K562 (cell line): ENCODE results near the gene OR51T1. TPM values are rescaled to one million over a fixed set of nuclear protein-coding genes. Genes with fewer than 3 reads are reported as not detected.

ENCODE experiments used
- ATAC-seq: fragments of 200-7000 bp; cut with Tn5 transposase; 3 replicates; pipeline ENCODE4 v1.9.1; 2020; ENCODE audit warnings: moderate library complexity
- BruUV-seq: library from RNA; stranded (reverse); fragments of 400-500 nt; replicated peaks from 2 replicates; lab custom pipeline; 2021; lab: Mats Ljungman, UMichigan
- CTCF ChIA-PET: fragments of 300-600 bp; formaldehyde crosslinking; extraction: SDS; loops from one replicate; lab custom pipeline; 2021; ENCODE audit warnings: low intra/inter-chr PET ratio; lab: Yijun Ruan, JAX
- POLR2A ChIA-PET: fragments of 300-600, 350-650 bp; sonication (Branson Sonifier 250); formaldehyde crosslinking; extraction: SDS; loops from one replicate; lab custom pipeline; 2021; ENCODE audit warnings: antibody characterized with exemption, inconsistent platforms; lab: Yijun Ruan, JAX
- DNase-seq, 4 experiments: peaks; one replicate each; pipeline versions ENCODE4 v3.0.0 to v3.0.0-alpha.2; 2011 to 2018; ENCODE audit warnings: low spot score in 3 of 4, mixed read lengths in 3 of 4; ENCODE audit errors: extremely low read depth in 1 of 4
- FAIRE-seq: peaks from 2 replicates; lab custom pipeline; 2011; peaks lifted over from hg19 to GRCh38; lab: Jason Lieb, UNC
- H2AFZ ChIP-seq: 2 replicates; pipeline ENCODE4 v1.6.0; 2011; ENCODE audit warnings: low read depth, low read length, control low read depth, inconsistent platforms
- H3K27ac ChIP-seq: fragments of 200-600 bp; 3 replicates; pipeline ENCODE4 v1.8.0; 2011; ENCODE audit warnings: low read depth, mild to moderate bottlenecking, control low read depth, inconsistent platforms, low read length, moderate library complexity, mixed read lengths; ENCODE audit errors: extremely low read depth
- H3K27me3 ChIP-seq, 2 experiments: fragments of 300-600 bp in 1 of 2; 2 replicates in 1 of 2; 3 replicates in 1 of 2; pipeline versions ENCODE4 v1.6.0 to v1.8.0; 2011; ENCODE audit warnings: inconsistent platforms in 2 of 2, low read length in 2 of 2, mild to moderate bottlenecking in 1 of 2, mixed read lengths in 1 of 2, moderate library complexity in 1 of 2; ENCODE audit not compliant: control insufficient read depth in 2 of 2, insufficient read depth in 2 of 2
- H3K36me3 ChIP-seq: fragments of 300-600 bp; 3 replicates; pipeline ENCODE4 v1.8.0; 2011; ENCODE audit warnings: mild to moderate bottlenecking, low read length, inconsistent platforms; ENCODE audit not compliant: control insufficient read depth, insufficient read depth
- H3K4me1 ChIP-seq, 2 experiments: fragments of 200-600 bp in 1 of 2; replicated peaks in 1 of 2; 2 replicates in 1 of 2; 3 replicates in 1 of 2; pipeline versions ENCODE4 v1.5.1 to v1.8.0; 2011; ENCODE audit warnings: inconsistent platforms in 2 of 2, low read length in 2 of 2, mild to moderate bottlenecking in 1 of 2, mixed read lengths in 1 of 2, moderate library complexity in 1 of 2; ENCODE audit not compliant: control insufficient read depth in 2 of 2, insufficient read depth in 2 of 2
- H3K4me2 ChIP-seq: 2 replicates; pipeline ENCODE4 v1.6.1; 2011; ENCODE audit warnings: low read length, control low read depth, inconsistent platforms, mixed read lengths; ENCODE audit not compliant: insufficient read depth
- H3K4me3 ChIP-seq: fragments of 200-600 bp; sonication (generic), shearing (Covaris generic); 2 replicates; pipeline ENCODE4 v1.5.1; 2016; ENCODE audit warnings: control low read depth, inconsistent platforms
- H3K79me2 ChIP-seq: fragments of 200-600 bp; 3 replicates; pipeline ENCODE4 v1.8.0; 2011; ENCODE audit warnings: low read length, inconsistent platforms; ENCODE audit not compliant: control insufficient read depth, insufficient read depth
- H3K9ac ChIP-seq, 2 experiments: 2 replicates each; pipeline versions ENCODE4 v1.6.0 to v1.6.1; 2011; ENCODE audit warnings: low read depth in 2 of 2, low read length in 2 of 2, control low read depth in 1 of 2, inconsistent platforms in 1 of 2, mild to moderate bottlenecking in 1 of 2, mixed read lengths in 1 of 2; ENCODE audit not compliant: insufficient read depth in 1 of 2
- H3K9me1 ChIP-seq: one replicate; pipeline ENCODE4 v1.6.0; 2011; ENCODE audit warnings: inconsistent platforms, mild to moderate bottlenecking, low read length, moderate library complexity; ENCODE audit not compliant: control insufficient read depth, insufficient read depth
- H3K9me3 ChIP-seq: replicated peaks from 2 replicates; pipeline ENCODE4 v1.5.1; 2011; ENCODE audit warnings: low read depth, low read length, inconsistent platforms; ENCODE audit not compliant: control insufficient read depth, insufficient read depth
- H4K20me1 ChIP-seq: replicated peaks from 2 replicates; pipeline ENCODE4 v1.6.1; 2011; ENCODE audit warnings: low read length, inconsistent platforms, mixed read lengths; ENCODE audit not compliant: control insufficient read depth, insufficient read depth
- BCL6 ChIP-seq: fragments of 250-450 bp; sonication (Bioruptor Pico); IDR thresholded peaks from 2 replicates; pipeline ENCODE4 v1.4.0; 2020
- GABPB2 ChIP-seq: fragments of 250-450 bp; sonication (Bioruptor Pico); conservative IDR thresholded peaks from 2 replicates; pipeline ENCODE4 v1.5.1; 2021; ENCODE audit warnings: mild to moderate bottlenecking
- GATAD2A ChIP-seq: fragments of 450-650 bp; IDR thresholded peaks from 2 replicates; pipeline ENCODE4 v1.6.1; 2017
- GTF2B ChIP-seq: IDR thresholded peaks from 2 replicates; pipeline ENCODE4 v1.6.1; 2011; ENCODE audit not compliant: insufficient read length; ENCODE audit errors: extremely low read depth
- STAT5A ChIP-seq: IDR thresholded peaks from 2 replicates; pipeline ENCODE4 v1.6.1; 2012; ENCODE audit warnings: low read length, inconsistent platforms, borderline replicate concordance
- in situ Hi-C: fragments of 300-500 bp; cut with MboI; formaldehyde crosslinking; loops from 4 replicates; pipeline ENCODE4 v1.15.0; 2018; ENCODE audit warnings: inconsistent platforms, mixed read lengths
- intact Hi-C: fragments of 100-400 bp; cut with micrococcal nuclease; formaldehyde crosslinking; loops from 2 replicates; pipeline ENCODE4 v1.14.2; 2022
- polyA plus RNA-seq, 8 experiments: library from polyadenylated mRNA; depleted of rRNA in 4 of 8; stranded (reverse) in 5 of 8; unstranded in 3 of 8; fragments of >200 nt; fragmentation: Nextera tagmentation in 2 of 8; fragmentation: Illumina TruSeq in 1 of 8; extraction: Ambion mirVana in 2 of 8; extraction: Trizol in 1 of 8; gene quantifications; 2 replicates each; pipeline versions ENCODE4 v1.2.1 to v1.2.3, GENCODE V29; 2011 to 2014; ENCODE audit warnings: inconsistent platforms in 1 of 8, missing spikeins in 1 of 8
- total RNA-seq, 7 experiments: library from RNA; depleted of rRNA in 6 of 7; stranded (reverse); fragments of >200 nt in 6 of 7; fragmentation: Illumina TruSeq in 2 of 7; extraction: Trizol in 2 of 7; gene quantifications; 2 replicates each; pipeline versions ENCODE4 v1.2.1 to v1.2.3, GENCODE V29; 2011 to 2021; ENCODE audit warnings: low replicate concordance in 1 of 7

The OR51T1 gene
- total and polyA plus RNA-seq, 9 of the 15 experiments (the other 6 are each of a cell fraction or from before 2014, with no cell fraction given): not detected

GRCh38 chr11:4926608-4927007 is 44.9 kb downstream of the OR51T1 start:
- POLR2A ChIA-PET: interaction anchor here (0.6 to 1.2 kb wide), 2 partner anchors 14 to 161 kb away, joined by 3 to 5 read pairs; no protein-coding TSS in a partner anchor
- H3K9me3 ChIP-seq: no peaks in the 10 kb centered on the region
- TF ChIP-seq GTF2B (no peak), GABPB2 (no peak), GATAD2A (no peak), BCL6 (no peak), STAT5A (no peak)
- DNase-seq (no peak), FAIRE-seq (no peak), ATAC-seq (no peak)
- no peak overlapping the region for H3K27ac ChIP-seq
- H3K4me3 ChIP-seq: no peak overlapping the region
- CTCF ChIA-PET: no interaction called here
- no peak overlapping the region for H3K4me2 ChIP-seq
- in situ Hi-C loops: no loop called here
- no TSS peak for BruUV-seq
- H3K4me1 ChIP-seq: no peaks in the 10 kb centered on the region
- no peaks in the 10 kb centered on the region for H3K79me2 ChIP-seq
- no peaks in the 10 kb centered on the region for H3K9me1 ChIP-seq
- H2AFZ ChIP-seq: no peak overlapping the region
- peaks cover 2 to 9% of the 10 kb centered on the region in 2 experiments for H3K27me3 ChIP-seq
- no peaks in the 10 kb centered on the region for H4K20me1 ChIP-seq
- intact Hi-C loops: loop anchor here (10.0 kb wide), 1 partner anchor 292 kb away; the partner anchor contains the start of gene OR51D1
- H3K36me3 ChIP-seq: no peaks in the 10 kb centered on the region
- H3K9ac ChIP-seq: no peak overlapping the region

Other genes with a start within 250 kb of the OR51T1 start
Only the 7 nearest of the 17 such genes appear.
- not detected in 2 replicates for gene OR51F2, start 60.6 kb upstream of the OR51T1 start, total RNA-seq (2014; rRNA removed)
- gene OR51F2, start 60.6 kb upstream of the OR51T1 start, total RNA-seq (2014; rRNA removed; fragmentation: Illumina TruSeq; extraction: Trizol): not detected in 2 replicates
- not detected in 2 replicates for gene OR51F2, start 60.6 kb upstream of the OR51T1 start, total RNA-seq (2015; rRNA removed; fragmentation: Illumina TruSeq; extraction: Trizol)
- gene OR51F2, start 60.6 kb upstream of the OR51T1 start, total RNA-seq (2021): not detected in 2 replicates
- gene OR51F2, start 60.6 kb upstream of the OR51T1 start, polyA plus RNA-seq (2011; rRNA removed): not detected in 2 replicates
- gene OR51F2, start 60.6 kb upstream of the OR51T1 start, polyA plus RNA-seq (2014; fragmentation: Illumina TruSeq; extraction: Trizol): not detected in 2 replicates
- gene OR51F2, start 60.6 kb upstream of the OR51T1 start, polyA plus RNA-seq (2014; fragmentation: Nextera tagmentation; extraction: Ambion mirVana): not detected
- gene OR51F2, start 60.6 kb upstream of the OR51T1 start, polyA plus RNA-seq (2014; rRNA removed): not detected in 2 replicates
- gene OR51S1, start 32.7 kb upstream of the OR51T1 start, total RNA-seq (2014; rRNA removed): not detected in 2 replicates
- not detected in 2 replicates for gene OR51S1, start 32.7 kb upstream of the OR51T1 start, total RNA-seq (2014; rRNA removed; fragmentation: Illumina TruSeq; extraction: Trizol)
- gene OR51S1, start 32.7 kb upstream of the OR51T1 start, total RNA-seq (2015; rRNA removed; fragmentation: Illumina TruSeq; extraction: Trizol): not detected in 2 replicates
- gene OR51S1, start 32.7 kb upstream of the OR51T1 start, total RNA-seq (2021): not detected in 2 replicates
- not detected in 2 replicates for gene OR51S1, start 32.7 kb upstream of the OR51T1 start, polyA plus RNA-seq (2011; rRNA removed)
- gene OR51S1, start 32.7 kb upstream of the OR51T1 start, polyA plus RNA-seq (2014; fragmentation: Illumina TruSeq; extraction: Trizol): not detected in 2 replicates
- gene OR51S1, start 32.7 kb upstream of the OR51T1 start, polyA plus RNA-seq (2014; fragmentation: Nextera tagmentation; extraction: Ambion mirVana): not detected
- gene OR51S1, start 32.7 kb upstream of the OR51T1 start, polyA plus RNA-seq (2014; rRNA removed): not detected in 2 replicates
- not detected in 2 replicates for gene OR51A7, start 21.9 kb downstream of the OR51T1 start, total RNA-seq (2014; rRNA removed)
- gene OR51A7, start 21.9 kb downstream of the OR51T1 start, total RNA-seq (2014; rRNA removed; fragmentation: Illumina TruSeq; extraction: Trizol): not detected in 2 replicates
- gene OR51A7, start 21.9 kb downstream of the OR51T1 start, total RNA-seq (2015; rRNA removed; fragmentation: Illumina TruSeq; extraction: Trizol): not detected in 2 replicates
- not detected in 2 replicates for gene OR51A7, start 21.9 kb downstream of the OR51T1 start, total RNA-seq (2021)
- gene OR51A7, start 21.9 kb downstream of the OR51T1 start, polyA plus RNA-seq (2011; rRNA removed): not detected in 2 replicates
- not detected in 2 replicates for gene OR51A7, start 21.9 kb downstream of the OR51T1 start, polyA plus RNA-seq (2014; fragmentation: Illumina TruSeq; extraction: Trizol)
- not detected for gene OR51A7, start 21.9 kb downstream of the OR51T1 start, polyA plus RNA-seq (2014; fragmentation: Nextera tagmentation; extraction: Ambion mirVana)
- gene OR51A7, start 21.9 kb downstream of the OR51T1 start, polyA plus RNA-seq (2014; rRNA removed): not detected in 2 replicates
- not detected in 2 replicates for gene OR51G2, start 37.5 kb downstream of the OR51T1 start, total RNA-seq (2014; rRNA removed)
- gene OR51G2, start 37.5 kb downstream of the OR51T1 start, total RNA-seq (2014; rRNA removed; fragmentation: Illumina TruSeq; extraction: Trizol): not detected in 2 replicates
- not detected in 2 replicates for gene OR51G2, start 37.5 kb downstream of the OR51T1 start, total RNA-seq (2015; rRNA removed; fragmentation: Illumina TruSeq; extraction: Trizol)
- not detected in 2 replicates for gene OR51G2, start 37.5 kb downstream of the OR51T1 start, total RNA-seq (2021)
- gene OR51G2, start 37.5 kb downstream of the OR51T1 start, polyA plus RNA-seq (2011; rRNA removed): not detected in 2 replicates
- not detected in 2 replicates for gene OR51G2, start 37.5 kb downstream of the OR51T1 start, polyA plus RNA-seq (2014; fragmentation: Illumina TruSeq; extraction: Trizol)
- not detected for gene OR51G2, start 37.5 kb downstream of the OR51T1 start, polyA plus RNA-seq (2014; fragmentation: Nextera tagmentation; extraction: Ambion mirVana)
- not detected in 2 replicates for gene OR51G2, start 37.5 kb downstream of the OR51T1 start, polyA plus RNA-seq (2014; rRNA removed)
- not detected in 2 replicates for gene OR51G1, start 42.4 kb downstream of the OR51T1 start, total RNA-seq (2014; rRNA removed)
- gene OR51G1, start 42.4 kb downstream of the OR51T1 start, total RNA-seq (2014; rRNA removed; fragmentation: Illumina TruSeq; extraction: Trizol): not detected in 2 replicates
- not detected in 2 replicates for gene OR51G1, start 42.4 kb downstream of the OR51T1 start, total RNA-seq (2015; rRNA removed; fragmentation: Illumina TruSeq; extraction: Trizol)
- not detected in 2 replicates for gene OR51G1, start 42.4 kb downstream of the OR51T1 start, total RNA-seq (2021)
- not detected in 2 replicates for gene OR51G1, start 42.4 kb downstream of the OR51T1 start, polyA plus RNA-seq (2011; rRNA removed)
- not detected in 2 replicates for gene OR51G1, start 42.4 kb downstream of the OR51T1 start, polyA plus RNA-seq (2014; fragmentation: Illumina TruSeq; extraction: Trizol)
- gene OR51G1, start 42.4 kb downstream of the OR51T1 start, polyA plus RNA-seq (2014; fragmentation: Nextera tagmentation; extraction: Ambion mirVana): not detected
- gene OR51G1, start 42.4 kb downstream of the OR51T1 start, polyA plus RNA-seq (2014; rRNA removed): not detected in 2 replicates
- gene OR51A4, start 65.7 kb downstream of the OR51T1 start, total RNA-seq (2014; rRNA removed): not detected in 2 replicates
- not detected in 2 replicates for gene OR51A4, start 65.7 kb downstream of the OR51T1 start, total RNA-seq (2014; rRNA removed; fragmentation: Illumina TruSeq; extraction: Trizol)
- not detected in 2 replicates for gene OR51A4, start 65.7 kb downstream of the OR51T1 start, total RNA-seq (2015; rRNA removed; fragmentation: Illumina TruSeq; extraction: Trizol)
- not detected in 2 replicates for gene OR51A4, start 65.7 kb downstream of the OR51T1 start, total RNA-seq (2021)
- gene OR51A4, start 65.7 kb downstream of the OR51T1 start, polyA plus RNA-seq (2011; rRNA removed): not detected in 2 replicates
- gene OR51A4, start 65.7 kb downstream of the OR51T1 start, polyA plus RNA-seq (2014; fragmentation: Illumina TruSeq; extraction: Trizol): not detected in 2 replicates
- not detected for gene OR51A4, start 65.7 kb downstream of the OR51T1 start, polyA plus RNA-seq (2014; fragmentation: Nextera tagmentation; extraction: Ambion mirVana)
- gene OR51A4, start 65.7 kb downstream of the OR51T1 start, polyA plus RNA-seq (2014; rRNA removed): not detected in 2 replicates
- not detected in 2 replicates for gene OR51A2, start 73.8 kb downstream of the OR51T1 start, total RNA-seq (2014; rRNA removed)
- not detected in 2 replicates for gene OR51A2, start 73.8 kb downstream of the OR51T1 start, total RNA-seq (2014; rRNA removed; fragmentation: Illumina TruSeq; extraction: Trizol)
- gene OR51A2, start 73.8 kb downstream of the OR51T1 start, total RNA-seq (2015; rRNA removed; fragmentation: Illumina TruSeq; extraction: Trizol): not detected in 2 replicates
- not detected in 2 replicates for gene OR51A2, start 73.8 kb downstream of the OR51T1 start, total RNA-seq (2021)
- gene OR51A2, start 73.8 kb downstream of the OR51T1 start, polyA plus RNA-seq (2011; rRNA removed): not detected in 2 replicates
- gene OR51A2, start 73.8 kb downstream of the OR51T1 start, polyA plus RNA-seq (2014; fragmentation: Illumina TruSeq; extraction: Trizol): not detected in 2 replicates
- not detected for gene OR51A2, start 73.8 kb downstream of the OR51T1 start, polyA plus RNA-seq (2014; fragmentation: Nextera tagmentation; extraction: Ambion mirVana)
- not detected in 2 replicates for gene OR51A2, start 73.8 kb downstream of the OR51T1 start, polyA plus RNA-seq (2014; rRNA removed)